ENCODE data around the gene AQP12B.
"Not testable (repeated sequence)": the region's sequence is repeated elsewhere in the genome, so short reads cannot be mapped to it uniquely, and the experiment has no call there.

AQP12B gene

GRCh38 chr2:240682431-240683224, at the start of gene AQP12B:
Gene AQP12B (minus strand): TSS chr2:240682885. CDS start chr2:240682837, 48 bp downstream.
- not testable (repeated sequence) for DNase-seq

DNA sequence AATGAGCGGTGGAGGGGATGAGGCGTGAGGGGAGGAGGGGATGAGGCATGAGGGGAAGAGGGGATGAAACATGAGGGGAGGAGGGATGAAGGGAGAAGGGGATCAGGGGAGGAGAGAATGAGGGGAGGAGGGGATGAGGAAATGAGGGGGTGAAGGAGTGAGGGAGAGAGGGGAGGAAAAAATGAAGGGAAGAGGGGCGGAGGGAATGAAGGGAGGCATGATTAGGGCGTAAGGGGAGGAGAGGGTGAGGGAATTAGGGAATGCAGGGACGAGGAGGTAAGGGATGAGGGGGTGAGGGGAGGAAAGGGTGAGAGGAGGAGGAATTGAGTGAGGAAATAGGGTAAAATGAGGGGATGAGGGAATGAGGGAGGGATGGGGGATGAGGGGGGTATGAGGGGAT, 49.5 kb upstream of the AQP12B start:
- no peak for DNase-seq

DNA sequence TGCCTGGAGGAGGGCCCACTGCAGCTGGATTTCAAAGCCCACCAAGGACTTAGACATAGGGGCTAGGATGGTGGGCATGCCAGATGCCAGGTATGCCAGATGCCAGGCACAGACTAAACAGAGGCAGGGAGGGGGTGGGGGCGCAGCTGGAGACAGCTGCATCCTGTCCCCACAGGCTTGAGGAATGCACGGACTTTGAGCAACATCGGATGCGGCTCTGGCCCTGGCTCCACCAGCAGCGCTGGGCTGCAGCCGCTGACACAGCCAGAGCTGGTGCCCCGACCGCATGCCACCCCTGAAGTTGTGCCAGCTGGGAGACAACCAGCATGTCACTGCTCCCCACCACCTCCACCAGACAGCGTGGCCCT, 48.5 kb upstream of the AQP12B start:
- no peak for DNase-seq

DNA sequence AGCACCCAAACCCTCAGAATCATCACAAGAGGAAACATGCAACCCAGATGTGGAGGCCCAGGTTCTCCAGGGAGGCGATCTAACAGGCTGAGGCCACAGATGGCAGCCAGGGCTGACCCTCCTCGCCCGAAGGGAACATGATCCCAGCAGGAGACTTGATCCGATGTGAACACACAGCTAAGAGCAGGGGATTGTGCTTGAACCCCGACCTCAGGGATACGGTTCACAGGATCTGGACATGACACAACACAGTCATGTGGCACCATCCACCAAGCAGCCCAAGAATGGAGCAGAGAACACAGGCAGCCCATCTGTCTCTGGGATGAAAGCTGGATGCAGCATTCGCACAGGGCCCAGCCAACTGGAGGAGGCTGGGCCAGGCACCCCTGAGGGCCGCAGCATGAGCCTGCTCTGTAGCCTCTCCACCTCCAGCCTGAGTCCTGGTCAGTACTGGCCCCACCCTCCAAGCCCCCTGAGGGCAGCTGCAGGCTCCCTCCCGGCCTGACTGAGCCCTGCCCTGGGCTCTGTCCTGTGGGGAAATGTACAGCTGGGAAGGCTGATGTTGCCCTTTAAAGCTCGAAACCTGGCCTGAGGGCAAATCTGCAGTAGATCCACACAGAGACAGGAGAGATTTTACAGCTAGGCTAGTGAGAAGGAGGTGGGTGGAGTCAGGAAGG, 48.0 kb upstream of the AQP12B start:
- DNase-seq = no peak

GRCh38 chr2:240728827-240729226, 46.1 kb upstream of the AQP12B start:
- no peak for DNase-seq

DNA sequence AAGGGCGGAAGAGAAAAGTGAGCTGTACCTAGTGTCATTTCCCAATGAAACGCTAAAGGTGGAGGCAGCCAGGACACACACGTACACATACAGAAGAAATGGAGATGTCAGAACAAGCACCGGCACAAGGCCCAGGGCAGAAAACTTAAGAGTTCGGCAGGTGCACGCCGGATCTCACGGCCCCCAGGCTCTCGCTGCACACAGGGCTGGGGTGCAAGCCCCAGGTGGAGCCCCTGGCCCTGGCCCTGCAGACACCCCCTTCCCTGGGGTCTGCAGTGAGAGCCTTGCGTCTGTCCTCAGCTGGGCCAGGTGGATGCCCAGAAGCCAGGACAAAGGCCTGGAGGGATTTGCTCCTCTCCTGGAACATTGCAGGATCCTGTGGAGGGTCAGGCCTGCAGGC, 45.7 kb upstream of the AQP12B start:
- DNase-seq = no peak

DNA sequence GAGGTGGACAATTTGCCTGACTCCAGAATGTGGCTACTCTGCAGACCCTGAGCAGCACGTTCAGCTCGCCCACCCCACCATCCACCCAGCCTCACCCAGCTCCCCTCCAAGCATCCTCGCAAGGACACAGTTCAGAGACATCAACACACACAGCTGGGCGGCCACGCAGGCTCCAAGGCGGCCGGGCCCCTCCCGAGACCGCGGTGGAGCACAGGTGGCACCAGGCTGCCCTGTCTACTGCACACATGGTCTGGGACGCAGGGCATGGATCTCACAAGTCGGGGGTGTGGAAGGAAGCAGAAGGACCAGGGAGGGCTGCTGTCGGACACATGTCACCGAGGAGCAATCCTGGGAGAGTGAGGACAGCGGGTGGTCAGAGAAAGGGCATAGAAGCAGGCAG, 45.2 kb upstream of the AQP12B start:
- DNase-seq = no peak

- DNase-seq = no peak
Observed at GRCh38 chr2:240727439-240727838, 44.8 kb upstream of the AQP12B start.

GRCh38 chr2:240726876-240727275, 44.2 kb upstream of the AQP12B start:
- no peak for DNase-seq

DNA sequence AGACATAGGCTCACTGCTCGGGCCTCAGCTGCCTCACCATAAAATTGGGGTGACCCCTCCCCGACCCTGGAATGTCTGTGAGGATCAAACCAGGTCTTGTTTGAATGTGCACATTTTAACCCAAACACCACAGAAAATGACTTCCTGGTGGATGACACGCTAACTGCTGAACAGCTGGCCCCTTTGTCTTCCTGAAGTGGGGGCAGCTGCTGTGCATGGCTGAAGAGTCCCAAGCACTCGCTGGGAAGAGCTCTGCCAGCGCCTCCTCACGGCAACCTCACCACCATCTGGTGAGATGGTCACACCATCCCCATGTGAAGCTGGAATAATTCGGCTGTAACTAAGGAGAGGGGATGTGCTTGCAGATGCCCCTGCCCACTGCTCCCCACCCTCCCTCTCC, 43.0 kb upstream of the AQP12B start:
- DNase-seq = peak; percentile 77

- no peak for DNase-seq
Observed at GRCh38 chr2:240725266-240725665, 42.6 kb upstream of the AQP12B start.

DNA sequence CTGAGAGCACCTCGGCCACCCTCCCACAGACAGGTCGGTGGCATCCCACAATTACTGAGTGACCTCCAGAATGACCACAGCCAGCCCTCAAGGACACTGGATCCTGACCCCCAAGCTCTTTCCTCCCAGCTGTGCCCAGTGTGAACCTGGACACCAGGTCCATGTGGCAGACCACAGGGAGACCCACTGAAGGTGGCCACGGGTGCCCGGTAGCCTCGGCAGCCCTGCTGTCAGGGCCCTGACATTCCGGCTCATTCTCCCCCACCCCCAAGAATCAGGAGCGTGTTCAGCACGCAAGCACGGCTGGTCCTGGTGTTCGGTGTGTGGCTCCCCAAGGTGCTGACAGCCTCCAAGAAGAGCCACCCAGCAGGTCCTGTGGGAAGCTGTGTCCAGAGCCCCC, 41.7 kb upstream of the AQP12B start:
- DNase-seq = no peak

- DNase-seq = no peak
Observed at GRCh38 chr2:240723851-240724250, 41.2 kb upstream of the AQP12B start.

DNA sequence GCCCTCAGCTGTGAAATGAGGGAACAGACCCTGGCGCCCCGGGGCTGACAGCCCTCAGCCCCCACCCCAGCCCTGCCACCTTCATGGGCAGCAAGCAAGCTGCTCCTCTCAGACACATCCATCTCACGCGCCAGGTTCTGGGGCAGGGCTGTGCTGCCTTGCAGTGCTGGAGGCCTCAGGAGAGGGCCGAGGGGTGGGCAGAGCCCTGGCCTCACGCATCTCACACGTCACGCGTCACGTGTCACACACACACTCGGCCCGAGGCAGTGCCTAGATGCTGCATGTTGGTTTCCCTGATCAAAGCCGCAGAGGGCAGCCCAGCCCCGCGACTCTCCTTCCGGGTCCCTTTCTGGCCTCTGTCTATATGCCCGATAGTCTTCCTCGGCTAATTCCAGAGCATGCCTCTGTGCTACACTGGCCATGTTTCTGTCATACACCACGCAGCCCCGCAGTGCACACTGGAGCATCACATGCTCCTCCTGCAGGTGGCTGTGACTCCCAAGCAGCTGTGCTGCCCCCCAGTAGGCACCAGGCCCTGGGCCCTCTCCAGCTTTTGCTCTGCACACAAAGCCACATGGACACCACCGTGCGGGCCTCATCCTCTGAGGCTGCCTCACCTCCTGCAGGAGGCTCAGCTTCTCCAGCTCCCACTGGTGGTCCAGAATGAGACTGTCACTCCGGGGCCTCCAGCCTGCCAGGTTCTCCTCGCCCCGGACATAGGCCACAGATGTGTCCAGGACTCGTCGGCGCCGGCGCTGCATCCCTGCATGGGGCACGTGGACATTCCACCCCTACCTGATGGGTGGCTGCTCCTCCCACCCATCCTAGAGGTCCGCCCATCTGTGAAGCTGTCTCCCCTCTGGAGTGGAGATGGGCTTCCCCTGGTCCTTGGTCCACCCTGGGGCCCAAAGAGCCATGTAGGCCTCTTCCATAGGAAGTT, 40.4 kb upstream of the AQP12B start:
- DNase-seq = no peak

GRCh38 chr2:240722376-240722775, 39.7 kb upstream of the AQP12B start:
- DNase-seq = no peak

GRCh38 chr2:240721596-240722180, 39.0 kb upstream of the AQP12B start:
- DNase-seq = no peak

- DNase-seq = no peak
Observed at GRCh38 chr2:240720686-240721595, 38.3 kb upstream of the AQP12B start.

GRCh38 chr2:240719676-240720545, 37.2 kb upstream of the AQP12B start:
- no peak for DNase-seq

DNA sequence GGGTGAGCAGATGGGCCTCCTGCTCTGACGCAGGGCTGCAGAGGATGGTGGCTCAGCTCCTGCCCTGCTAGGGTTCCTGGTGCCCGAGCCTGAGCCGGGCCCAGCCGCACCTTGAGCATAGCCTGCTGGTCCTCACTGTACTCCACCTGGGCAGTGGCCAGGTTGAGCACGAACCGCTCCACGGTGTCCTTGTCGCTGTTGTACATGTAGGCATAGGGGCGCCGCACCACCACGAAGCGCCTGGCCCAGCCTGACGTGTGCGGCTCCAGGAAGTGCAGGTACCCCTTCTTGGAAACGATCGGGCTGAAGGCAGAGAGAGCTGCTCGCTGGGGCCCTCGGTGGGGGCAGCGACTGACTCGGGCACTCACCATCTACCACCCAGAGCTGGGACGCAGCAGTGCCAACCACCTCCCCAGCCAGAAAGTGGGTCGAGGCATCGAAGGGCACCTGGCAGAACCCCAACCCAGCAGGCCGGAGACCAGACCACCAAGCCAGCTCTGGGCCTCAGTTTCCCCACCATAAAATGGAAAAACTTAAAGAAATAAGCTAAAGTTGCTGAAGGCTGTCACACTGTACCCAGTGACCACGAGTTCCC, 36.3 kb upstream of the AQP12B start:
- no peak for DNase-seq

Data from NCI-H2029 (cell line).